Left renal pelvis (tissue), 4 donors: ENCODE measurements around the gene TWIST1. TPM values are rescaled to one million over a fixed set of nuclear protein-coding genes. Genes with fewer than 3 reads are reported as not detected.

Source experiments
- DNase-seq, 4 donors: peaks; one replicate each; pipeline ENCODE4 v3.0.0-alpha.2; 2013; ENCODE audit warnings: low read depth in 4 of 4, low spot score in 3 of 4
- polyA plus RNA-seq, 4 donors: library from polyadenylated mRNA; unstranded; fragments of 120-200 nt; gene quantifications; one replicate each; pipeline ENCODE4 v1.2.1, GENCODE V29; 2013; ENCODE audit not compliant: insufficient read length in 4 of 4

TWIST1 gene
- polyA plus RNA-seq, 4 donors = 8.4 to 72.0 (median 9.4) TPM

- no peak for DNase-seq
Measured at GRCh38 chr7:19097165-19098055, 20.0 kb downstream of the TWIST1 start.

DNA sequence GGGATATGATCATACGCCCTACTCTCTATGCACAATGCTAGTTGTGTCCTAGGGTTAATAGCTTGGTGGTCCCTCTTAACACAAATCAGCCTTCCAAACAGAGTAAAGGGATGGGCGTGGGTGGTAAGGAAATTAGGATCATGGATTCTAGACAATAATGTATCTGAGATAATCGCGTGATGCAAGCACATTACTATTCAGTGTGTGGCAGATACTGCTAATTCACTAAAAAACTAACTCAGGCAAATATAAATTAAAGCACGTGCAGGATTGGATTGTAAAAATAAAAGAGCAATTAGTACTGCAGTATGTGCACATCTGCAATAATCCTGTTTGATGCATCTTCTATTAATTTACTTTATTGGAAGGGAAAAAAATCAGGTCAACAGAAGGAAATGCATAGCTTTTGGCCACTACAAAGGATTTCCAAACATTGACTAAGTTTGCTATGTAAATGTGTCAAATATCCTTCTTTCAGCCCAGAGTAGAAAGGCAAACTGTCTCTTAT is 22.0 kb downstream of the TWIST1 start:
- no peak for DNase-seq

DNA sequence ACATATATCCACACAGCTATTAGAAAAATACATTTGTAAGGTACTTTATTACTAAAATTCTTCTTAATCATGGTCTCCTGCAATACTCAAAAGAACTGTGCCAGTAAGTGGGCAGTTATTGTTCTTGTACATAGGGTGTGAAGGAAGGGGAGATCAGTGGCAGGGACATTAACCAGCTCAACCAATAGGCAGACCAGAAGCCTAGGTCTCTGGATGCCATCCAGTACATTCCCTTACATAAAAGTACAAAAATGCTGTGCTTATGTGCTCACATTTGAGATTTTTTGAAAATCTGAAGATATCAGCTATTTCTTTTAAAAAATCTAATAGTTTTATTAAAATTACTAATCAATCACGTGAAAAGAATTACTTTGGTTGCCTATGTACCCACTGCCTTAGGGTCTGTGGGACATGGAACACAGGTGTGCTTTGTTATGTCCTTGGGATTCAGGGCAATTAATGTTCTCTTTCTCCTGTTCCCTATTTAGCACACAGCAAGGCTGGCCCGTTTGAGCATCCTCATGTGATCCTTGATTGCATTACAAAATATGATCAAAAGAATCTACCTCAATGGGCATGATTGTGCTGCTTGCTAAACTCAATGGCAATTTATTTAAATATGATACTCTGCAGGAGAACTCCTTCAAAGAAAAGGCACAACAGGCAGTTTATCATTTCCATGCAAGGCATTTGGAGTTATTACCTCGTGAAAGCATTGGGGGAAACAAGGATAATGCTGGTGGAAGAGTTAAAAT is 22.7 kb downstream of the TWIST1 start:
- DNase-seq = no peak

GRCh38 chr7:19094138-19094537 is 23.3 kb downstream of the TWIST1 start:
- no peak for DNase-seq

GRCh38 chr7:19091550-19092200 is 25.8 kb downstream of the TWIST1 start:
- DNase-seq = no peak

GRCh38 chr7:19090526-19090925 is 26.9 kb downstream of the TWIST1 start:
- DNase-seq = no peak

DNA sequence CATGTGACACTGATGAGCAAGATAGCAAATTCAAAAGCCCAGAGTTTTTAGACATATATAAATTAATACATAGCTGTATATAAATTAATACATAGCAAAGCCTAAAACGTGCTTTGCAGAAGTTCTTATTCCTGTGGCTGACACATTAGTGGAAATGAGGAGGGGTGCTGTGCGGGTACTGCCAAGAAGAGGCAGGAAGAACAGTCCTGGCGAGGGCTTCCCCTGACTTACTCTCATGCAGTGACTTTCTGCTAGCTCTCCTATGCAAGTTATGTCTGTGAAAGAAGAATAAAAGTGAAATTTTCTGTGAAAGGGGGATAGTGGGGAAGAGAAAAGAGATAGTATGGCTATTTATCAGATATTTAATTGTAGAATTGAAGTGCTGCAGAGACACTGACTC is 27.6 kb downstream of the TWIST1 start:
- no peak for DNase-seq

DNA sequence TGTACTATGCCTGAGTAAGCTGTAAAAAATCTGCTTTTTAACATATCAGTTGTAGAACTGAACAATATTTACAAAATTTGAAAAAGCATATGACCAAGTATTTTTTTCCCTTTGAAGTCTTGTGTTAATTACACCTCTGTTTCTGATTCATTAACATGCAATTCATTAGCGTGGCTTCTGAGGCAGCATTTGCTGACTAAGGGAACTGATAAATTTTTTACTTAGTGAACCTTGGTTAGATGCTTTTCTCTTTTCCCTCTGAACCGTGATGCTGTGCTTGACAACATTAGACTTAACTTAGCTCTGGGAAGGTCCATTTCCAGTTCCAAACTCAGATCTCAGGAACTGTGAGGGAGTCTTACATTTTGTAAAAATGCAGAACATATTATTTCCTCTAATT is 28.1 kb downstream of the TWIST1 start:
- DNase-seq = no peak

DNA sequence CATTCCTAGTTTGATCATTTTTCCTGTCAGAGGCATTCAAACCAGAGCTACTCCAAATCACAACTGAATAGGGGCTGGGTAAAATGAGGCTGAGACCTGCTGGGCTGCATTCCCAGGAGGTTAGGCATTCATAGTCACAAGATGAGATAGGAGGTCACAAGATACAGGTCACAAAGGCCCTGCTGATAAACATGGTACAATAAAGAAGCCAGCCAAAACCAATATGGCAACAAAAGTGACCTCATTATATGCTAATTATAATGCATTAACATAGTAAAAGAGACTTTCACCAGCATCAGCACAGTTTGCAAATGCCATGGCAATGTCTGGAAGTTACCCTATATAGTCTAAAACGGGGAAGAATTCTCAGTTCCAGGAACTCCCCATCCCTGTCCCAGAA is 37.3 kb downstream of the TWIST1 start:
- no peak for DNase-seq

GRCh38 chr7:19079066-19079465 is 38.4 kb downstream of the TWIST1 start:
- no peak for DNase-seq

DNA sequence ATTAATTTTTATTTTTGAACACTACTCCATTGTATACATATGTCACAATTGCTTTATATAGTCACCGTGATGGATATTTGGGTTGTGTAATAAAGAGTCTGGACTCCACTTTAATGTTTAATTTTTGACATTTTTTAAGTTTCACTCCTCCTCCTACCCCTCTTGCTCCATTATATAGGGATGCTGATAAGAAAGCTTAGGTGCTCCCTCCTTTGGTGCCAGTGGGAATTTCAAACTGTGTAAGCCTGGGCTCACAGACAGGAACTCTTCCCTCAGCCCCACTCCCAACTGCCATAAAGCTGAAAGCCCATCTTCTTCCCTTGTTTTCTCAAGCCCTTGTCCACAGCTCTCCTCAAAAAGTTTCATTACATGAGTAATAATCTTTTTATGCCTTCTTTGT is 47.6 kb downstream of the TWIST1 start:
- DNase-seq = no peak

GRCh38 chr7:19066170-19066569 is 51.3 kb downstream of the TWIST1 start:
- no peak for DNase-seq

Other genes with a start within 250 kb of the TWIST1 start
- gene FERD3L, start 27.8 kb upstream of the TWIST1 start, polyA plus RNA-seq = not detected